Endothelial cell of umbilical vein (primary cell): ENCODE data around the gene CHN2. TPM values are rescaled to one million over a fixed set of nuclear protein-coding genes. Genes with fewer than 3 reads are reported as not detected.

Source experiments
- BruUV-seq: library from RNA; stranded (reverse); fragments of 400-500 nt; replicated peaks from 2 replicates; lab custom pipeline; 2021; lab: Mats Ljungman, UMichigan
- CTCF ChIA-PET: fragments of 300-600, 350-600 bp; sonication (Branson Sonifier 250); formaldehyde crosslinking; loops from one replicate; lab custom pipeline; 2021; ENCODE audit warnings: antibody characterized with exemption, inconsistent platforms; lab: Charles Lee
- POLR2A ChIA-PET: fragments of 300-600, 350-600 bp; sonication (Branson Sonifier 250); formaldehyde crosslinking; loops from one replicate; lab custom pipeline; 2021; ENCODE audit warnings: antibody characterized with exemption, inconsistent platforms; lab: Charles Lee
- DNase-seq: peaks from one replicate; pipeline ENCODE4 v3.0.0-alpha.2; 2011; ENCODE audit warnings: low read depth, low spot score
- FAIRE-seq: peaks from 2 replicates; lab custom pipeline; 2011; peaks lifted over from hg19 to GRCh38; lab: Jason Lieb, UNC
- H2AFZ ChIP-seq: 2 replicates; pipeline ENCODE4 v1.6.0; 2012; ENCODE audit warnings: low read depth, low read length, control low read depth, inconsistent platforms
- H3K27ac ChIP-seq: 2 replicates; pipeline ENCODE4 v1.5.1; 2011; ENCODE audit warnings: low read depth, mild to moderate bottlenecking, control low read depth, low read length, moderate library complexity; ENCODE audit not compliant: insufficient read depth
- H3K27me3 ChIP-seq, 2 experiments: 2 replicates each; pipeline versions ENCODE4 v1.6.0 to v1.6.1; 2011; ENCODE audit warnings: low read length in 2 of 2, mixed read lengths in 1 of 2; ENCODE audit not compliant: control insufficient read depth in 2 of 2, insufficient read depth in 2 of 2
- H3K36me3 ChIP-seq, 2 experiments: 2 replicates in 1 of 2; 3 replicates in 1 of 2; pipeline ENCODE4 v1.5.1; 2011; ENCODE audit warnings: low read length in 2 of 2, mild to moderate bottlenecking in 1 of 2, moderate library complexity in 1 of 2; ENCODE audit not compliant: control insufficient read depth in 2 of 2, insufficient read depth in 2 of 2; ENCODE audit errors: extremely low read depth in 1 of 2
- H3K4me1 ChIP-seq: 3 replicates; pipeline ENCODE4 v1.5.1; 2011; ENCODE audit warnings: mild to moderate bottlenecking, low read length; ENCODE audit not compliant: control insufficient read depth, insufficient read depth; ENCODE audit errors: extremely low read depth
- H3K4me2 ChIP-seq: 2 replicates; pipeline ENCODE4 v1.6.1; 2011; ENCODE audit warnings: low read length, control low read depth, mixed read lengths; ENCODE audit not compliant: insufficient read depth
- H3K4me3 ChIP-seq, 3 experiments: fragments of 200-600 bp in 1 of 3; sonication (generic), shearing (Covaris generic) in 1 of 3; replicated peaks in 1 of 3; 2 replicates each; pipeline ENCODE4 v1.5.1; 2011 to 2016; ENCODE audit warnings: control low read depth in 3 of 3, low read length in 3 of 3, mild to moderate bottlenecking in 2 of 3, inconsistent platforms in 1 of 3, low read depth in 1 of 3, moderate library complexity in 1 of 3; ENCODE audit not compliant: insufficient read depth in 1 of 3
- H3K79me2 ChIP-seq: 2 replicates; pipeline ENCODE4 v1.6.0; 2012; ENCODE audit warnings: low read length, inconsistent platforms; ENCODE audit not compliant: control insufficient read depth, insufficient read depth
- H3K9ac ChIP-seq: replicated peaks from 2 replicates; pipeline ENCODE3; 2011; ENCODE audit warnings: low read length, control low read depth; ENCODE audit not compliant: insufficient read depth; ENCODE audit errors: extremely low read depth
- H3K9me1 ChIP-seq: replicated peaks from 3 replicates; pipeline ENCODE4 v1.6.0; 2011; ENCODE audit warnings: mild to moderate bottlenecking, low read length; ENCODE audit not compliant: control insufficient read depth, insufficient read depth; ENCODE audit errors: extremely low read depth
- H3K9me3 ChIP-seq: replicated peaks from 2 replicates; pipeline ENCODE4 v1.5.1; 2012; ENCODE audit warnings: low read length, inconsistent platforms; ENCODE audit not compliant: control insufficient read depth, insufficient read depth
- H4K20me1 ChIP-seq: replicated peaks from 2 replicates; pipeline ENCODE3; 2011; ENCODE audit warnings: mild to moderate bottlenecking, low read length; ENCODE audit not compliant: control insufficient read depth, insufficient read depth; ENCODE audit errors: extremely low read depth
- CTCF ChIP-seq, 2 donors: IDR thresholded peaks; 1 replicate in 1 of 2; 2 replicates in 1 of 2; pipeline ENCODE4 v1.5.1; 2011; ENCODE audit warnings: low read length in 2 of 2, mild to moderate bottlenecking in 2 of 2, moderate library complexity in 2 of 2, control low read depth in 1 of 2, inconsistent platforms in 1 of 2, low read depth in 1 of 2; ENCODE audit not compliant: insufficient read depth in 1 of 2; ENCODE audit errors: extremely low read depth in 1 of 2
- EZH2 ChIP-seq: IDR thresholded peaks from 2 replicates; pipeline ENCODE4 v1.6.1; 2012; ENCODE audit warnings: borderline replicate concordance, low read depth, mild to moderate bottlenecking, moderate library complexity, low read length, inconsistent platforms; ENCODE audit not compliant: severe bottlenecking
- FOS ChIP-seq: IDR thresholded peaks from 2 replicates; pipeline ENCODE4 v1.6.1; 2011; ENCODE audit warnings: mild to moderate bottlenecking, low read length, moderate library complexity, borderline replicate concordance; ENCODE audit not compliant: insufficient read depth
- GATA2 ChIP-seq: IDR thresholded peaks from 2 replicates; pipeline ENCODE4 v1.7.0; 2011; ENCODE audit warnings: low read depth, mild to moderate bottlenecking, moderate library complexity, mixed read lengths, low read length; ENCODE audit not compliant: insufficient read length, insufficient read depth
- JUN ChIP-seq: IDR thresholded peaks from 2 replicates; pipeline ENCODE4 v1.6.1; 2011; ENCODE audit warnings: borderline replicate concordance, low read depth; ENCODE audit not compliant: insufficient read length, insufficient read depth
- MAX ChIP-seq: IDR thresholded peaks from 2 replicates; pipeline ENCODE4 v1.6.1; 2011; ENCODE audit not compliant: insufficient read depth, insufficient read length
- MYC ChIP-seq: IDR thresholded peaks from one replicate; pipeline ENCODE4 v1.6.1; 2011; ENCODE audit warnings: mild to moderate bottlenecking, low read depth, low read length
- POLR2A ChIP-seq: IDR thresholded peaks from 2 replicates; pipeline ENCODE4 v1.6.1; 2012; ENCODE audit warnings: low read depth, mild to moderate bottlenecking, control low read depth, low read length
- POLR2AphosphoS5 ChIP-seq: IDR thresholded peaks from 2 replicates; pipeline ENCODE4 v1.6.1; 2012; ENCODE audit warnings: low read depth, mild to moderate bottlenecking, control low read depth, low read length, moderate library complexity; ENCODE audit not compliant: insufficient read depth
- dilution Hi-C: fragments of 300-500 bp; cut with MboI; formaldehyde crosslinking; loops from one replicate; pipeline ENCODE4 v1.15.0; 2019; ENCODE audit warnings: low sequenced_read_pairs; ENCODE audit not compliant: extremely low pct_ligation_motif_present
- intact Hi-C: fragments of 100-400 bp; cut with micrococcal nuclease; formaldehyde crosslinking; loops from one replicate; pipeline ENCODE4 v1.10.0; 2022
- polyA plus RNA-seq, 4 experiments: library from polyadenylated mRNA; depleted of rRNA in 3 of 4; stranded (reverse) in 3 of 4; unstranded in 1 of 4; fragments of >200 nt; gene quantifications; 2 replicates each; pipeline versions ENCODE4 v1.2.1 to v1.2.3, GENCODE V29; 2011 to 2012; ENCODE audit warnings: missing spikeins in 1 of 4
- total RNA-seq: library from RNA; stranded (reverse); gene quantifications from 2 replicates; pipeline ENCODE4 v1.2.3, GENCODE V29; 2021

CHN2 gene
- total and polyA plus RNA-seq, 2 donors (not counting 3 experiments of a cell fraction or from before 2014, with no cell fraction given), result 1.4 to 5.0 TPM

- intact Hi-C loops, result loop anchor here (10.0 kb wide), 1 partner anchor 207 kb away; no protein-coding TSS in a partner anchor
- no peak overlapping the region for H3K4me2 ChIP-seq
- no peaks in the 10 kb centered on the region for H3K27me3 ChIP-seq
- no peak overlapping the region for H3K27ac ChIP-seq
- H3K9me3 ChIP-seq, result no peaks in the 10 kb centered on the region
- no peaks in the 10 kb centered on the region for H4K20me1 ChIP-seq
- dilution Hi-C loops, result no loop called here
- no peaks in the 10 kb centered on the region for H3K36me3 ChIP-seq
- H3K4me1 ChIP-seq, result no peaks in the 10 kb centered on the region
- ChIA-PET POLR2A (no interaction called here), CTCF (no interaction called here)
- H3K9me1 ChIP-seq, result no peaks in the 10 kb centered on the region
- no TSS peak for BruUV-seq
- no peak overlapping the region for H3K4me3 ChIP-seq
- no peak for DNase-seq
- no peak for FAIRE-seq
- no peaks in the 10 kb centered on the region for H3K79me2 ChIP-seq
- H2AFZ ChIP-seq, result no peak overlapping the region
- no peak overlapping the region for H3K9ac ChIP-seq
- TF ChIP-seq JUN (no peak), GATA2 (no peak), MAX (no peak), POLR2AphosphoS5 (no peak), MYC (no peak), POLR2A (no peak), EZH2 (no peak), FOS (no peak), CTCF (IDR thresholded peaks at IDR 0.05; ENCODE audit: extremely low read depth in 1 of 2, insufficient read depth in 1 of 2, low read depth in 1 of 2, low read length in 2 of 2) (no peak)
Observed at GRCh38 chr7:29277436-29278215, 83.1 kb downstream of the CHN2 start.
